Upper lobe of left lung (tissue), 6 donors: ENCODE results near the gene SEPTIN5. TPM values are rescaled to one million over a fixed set of nuclear protein-coding genes. Genes with fewer than 3 reads are reported as not detected.
A peak's percentile ranks its signal among the peaks of the same experiment; 100 is the strongest.

ENCODE experiments used
- ATAC-seq, 2 donors: fragments of 200-7000 bp; cut with Tn5 transposase; one replicate each; pipeline ENCODE4 v1.9.1; 2022; ENCODE audit warnings: mild to moderate bottlenecking in 2 of 2, moderate library complexity in 2 of 2; ENCODE audit not compliant: low FRiP score in 2 of 2
- DNase-seq, 2 donors: peaks; one replicate each; pipeline ENCODE4 v3.0.0-alpha.2; 2019 to 2020
- H3K27ac ChIP-seq, 4 donors: fragments of 200-600 bp; sonication (generic); one replicate each; pipeline ENCODE4 v1.5.1; 2016 to 2019
- H3K27me3 ChIP-seq, 4 donors: fragments of 200-600 bp; sonication (generic); one replicate each; pipeline ENCODE4 v1.5.1; 2017 to 2019
- H3K36me3 ChIP-seq, 4 donors: fragments of 200-600 bp; sonication (generic); one replicate each; pipeline ENCODE4 v1.5.1; 2016 to 2019
- H3K4me1 ChIP-seq, 4 donors: fragments of 200-600 bp; sonication (generic); one replicate each; pipeline ENCODE4 v1.5.1; 2018 to 2019
- H3K4me3 ChIP-seq, 4 donors: fragments of 200-600 bp; sonication (generic); one replicate each; pipeline ENCODE4 v1.5.1; 2017 to 2019; ENCODE audit warnings: mild to moderate bottlenecking in 2 of 4, moderate library complexity in 1 of 4
- H3K9me3 ChIP-seq, 4 donors: fragments of 200-600 bp; sonication (generic); one replicate each; pipeline ENCODE4 v1.5.1; 2018 to 2019
- EP300 ChIP-seq, 4 donors: sonication (generic); formaldehyde crosslinking; IDR thresholded peaks; one replicate each; pipeline ENCODE4 v1.5.1; 2017; ENCODE audit warnings: antibody characterized with exemption in 4 of 4, control low read depth in 2 of 4
- POLR2A ChIP-seq, 4 donors: fragments of 450-650 bp; IDR thresholded peaks; one replicate each; pipeline ENCODE4 v1.5.1; 2016 to 2017; ENCODE audit warnings: antibody characterized with exemption in 4 of 4, mild to moderate bottlenecking in 2 of 4
- POLR2AphosphoS5 ChIP-seq, 2 donors: sonication (generic); formaldehyde crosslinking; IDR thresholded peaks; one replicate each; pipeline ENCODE4 v1.5.1; 2017; ENCODE audit warnings: antibody characterized with exemption in 2 of 2
- WGBS, 2 donors: methylation state at CpG; one replicate each; pipeline ENCODE4 v1.1.5; 2017 to 2018; 5-methylcytosine and 5-hydroxymethylcytosine counted together
- total RNA-seq, 6 donors: library from RNA; depleted of rRNA in 4 of 6; stranded (reverse); fragments of >200 nt in 4 of 6; gene quantifications; one replicate each; pipeline versions ENCODE4 v1.1.0 to v1.2.1, GENCODE V29; 2016 to 2021
- TF ChIP-seq, protein P1 (sequence below), 6 experiments: fragments of 450-650 bp in 4 of 6; fragments of 200-600 bp in 2 of 6; sonication (generic) in 2 of 6; IDR thresholded peaks; one replicate each; pipeline ENCODE4 v1.5.1; 2016 to 2019; ENCODE audit warnings: antibody characterized with exemption in 6 of 6
- donor health status: DM: no; HTN: no; CAD: no; lungs with moderate emphysema.
- donor health status: DM: no; HTN: yes; CAD: no; lungs with severe emphysema.

SEPTIN5 gene
- total RNA-seq, 6 donors from 2014 or later = 6.0 to 30.0 (median 17.1) TPM

DNA sequence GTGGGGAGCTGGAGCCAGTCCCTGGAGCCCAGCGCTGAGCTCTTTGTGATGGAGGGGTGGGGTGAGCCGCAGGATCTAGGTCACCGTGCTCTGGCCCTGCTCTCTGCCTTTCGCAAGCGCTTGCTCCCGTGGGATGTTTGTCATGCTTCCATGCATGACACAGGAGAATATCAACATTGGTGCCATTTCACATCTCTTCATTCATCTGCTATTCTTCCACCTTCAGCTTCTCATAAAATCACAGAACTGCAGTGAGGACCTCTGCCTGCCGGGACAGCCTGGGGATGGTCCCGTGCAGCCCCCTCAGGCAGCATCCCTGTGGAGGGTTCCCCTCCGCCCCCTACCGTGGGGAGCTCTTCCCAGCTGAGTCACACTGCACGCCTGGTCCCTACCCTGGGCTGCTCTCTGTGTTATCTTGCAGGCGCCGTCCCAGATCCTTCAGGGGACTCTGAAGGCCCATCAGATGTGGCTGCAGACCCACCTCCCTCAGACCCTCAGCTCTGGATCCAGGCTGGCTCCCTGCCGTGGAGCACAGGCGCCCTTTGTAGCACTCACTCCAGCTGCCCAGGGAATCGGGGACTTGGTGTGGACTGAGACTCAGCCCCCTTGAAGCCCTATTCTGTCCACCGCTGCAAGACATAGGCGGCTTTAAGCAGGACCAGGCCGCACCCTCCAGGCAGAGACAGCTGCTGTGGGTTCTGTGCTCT is 5.1 kb upstream of the SEPTIN5 start:
- Histone ChIP-seq H3K36me3 (no peaks in the 10 kb centered on the region), H3K9me3 (no peaks in the 10 kb centered on the region), H3K4me3 (no peak overlapping the region), H3K27me3 (peaks cover 0 to 5% (median 0%) of the 10 kb centered on the region in 4 donors), H3K4me1 (peaks cover 0 to 9% (median 7%) of the 10 kb centered on the region in 4 donors), H3K27ac (no peak overlapping the region)
- peak in 1 of 2 donors; percentile 29 for DNase-seq
- WGBS, 2 donors = 76 to 77% methylated on average over 9 to 19 of the region's 19 CpGs
- TF ChIP-seq POLR2A (IDR thresholded peaks at IDR 0.05) (no peak), EP300 (IDR thresholded peaks at IDR 0.05) (no peak), POLR2AphosphoS5 (IDR thresholded peaks at IDR 0.05) (no peak)
- TF ChIP-seq, protein P1, sequence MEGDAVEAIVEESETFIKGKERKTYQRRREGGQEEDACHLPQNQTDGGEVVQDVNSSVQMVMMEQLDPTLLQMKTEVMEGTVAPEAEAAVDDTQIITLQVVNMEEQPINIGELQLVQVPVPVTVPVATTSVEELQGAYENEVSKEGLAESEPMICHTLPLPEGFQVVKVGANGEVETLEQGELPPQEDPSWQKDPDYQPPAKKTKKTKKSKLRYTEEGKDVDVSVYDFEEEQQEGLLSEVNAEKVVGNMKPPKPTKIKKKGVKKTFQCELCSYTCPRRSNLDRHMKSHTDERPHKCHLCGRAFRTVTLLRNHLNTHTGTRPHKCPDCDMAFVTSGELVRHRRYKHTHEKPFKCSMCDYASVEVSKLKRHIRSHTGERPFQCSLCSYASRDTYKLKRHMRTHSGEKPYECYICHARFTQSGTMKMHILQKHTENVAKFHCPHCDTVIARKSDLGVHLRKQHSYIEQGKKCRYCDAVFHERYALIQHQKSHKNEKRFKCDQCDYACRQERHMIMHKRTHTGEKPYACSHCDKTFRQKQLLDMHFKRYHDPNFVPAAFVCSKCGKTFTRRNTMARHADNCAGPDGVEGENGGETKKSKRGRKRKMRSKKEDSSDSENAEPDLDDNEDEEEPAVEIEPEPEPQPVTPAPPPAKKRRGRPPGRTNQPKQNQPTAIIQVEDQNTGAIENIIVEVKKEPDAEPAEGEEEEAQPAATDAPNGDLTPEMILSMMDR (IDR thresholded peaks at IDR 0.05) = no peak
- ATAC-seq = peak in 1 of 2 donors; percentile 16

GRCh38 chr22:19710020-19710768 is 4.1 kb upstream of the SEPTIN5 start:
- Histone ChIP-seq H3K36me3 (no peaks in the 10 kb centered on the region), H3K9me3 (no peaks in the 10 kb centered on the region), H3K27ac (no peak overlapping the region), H3K27me3 (peaks cover 0 to 10% (median 0%) of the 10 kb centered on the region in 4 donors), H3K4me3 (no peak overlapping the region), H3K4me1 (peaks cover 7 to 16% (median 15%) of the 10 kb centered on the region in 4 donors)
- TF ChIP-seq POLR2A (IDR thresholded peaks at IDR 0.05) (no peak), EP300 (IDR thresholded peaks at IDR 0.05) (no peak), POLR2AphosphoS5 (IDR thresholded peaks at IDR 0.05) (no peak)
- TF ChIP-seq, protein P1 (IDR thresholded peaks at IDR 0.05) = no peak
- DNase-seq (peak in 1 of 2 donors; percentile 62), ATAC-seq (no peak)
- WGBS, 2 donors = 81 to 95% methylated on average over 8 to 19 of the region's 19 CpGs

- no peak for TF ChIP-seq EP300 (IDR thresholded peaks at IDR 0.05)
- TF ChIP-seq POLR2AphosphoS5 (IDR thresholded peaks at IDR 0.05) = no peak
- TF ChIP-seq, protein P1 (IDR thresholded peaks at IDR 0.05) = no peak
- no peak for TF ChIP-seq POLR2A (IDR thresholded peaks at IDR 0.05)
- DNase-seq = no peak
- 83 to 86% methylated on average over 6 of the region's 6 CpGs for WGBS, 2 donors
- no peak for ATAC-seq
- Histone ChIP-seq H3K4me1 (peaks cover 7 to 18% (median 15%) of the 10 kb centered on the region in 4 donors), H3K4me3 (no peak overlapping the region), H3K27me3 (peaks cover 0 to 13% (median 0%) of the 10 kb centered on the region in 4 donors), H3K27ac (no peak overlapping the region), H3K36me3 (no peaks in the 10 kb centered on the region), H3K9me3 (no peaks in the 10 kb centered on the region)
Measured at GRCh38 chr22:19710769-19711106, 3.6 kb upstream of the SEPTIN5 start.

DNA sequence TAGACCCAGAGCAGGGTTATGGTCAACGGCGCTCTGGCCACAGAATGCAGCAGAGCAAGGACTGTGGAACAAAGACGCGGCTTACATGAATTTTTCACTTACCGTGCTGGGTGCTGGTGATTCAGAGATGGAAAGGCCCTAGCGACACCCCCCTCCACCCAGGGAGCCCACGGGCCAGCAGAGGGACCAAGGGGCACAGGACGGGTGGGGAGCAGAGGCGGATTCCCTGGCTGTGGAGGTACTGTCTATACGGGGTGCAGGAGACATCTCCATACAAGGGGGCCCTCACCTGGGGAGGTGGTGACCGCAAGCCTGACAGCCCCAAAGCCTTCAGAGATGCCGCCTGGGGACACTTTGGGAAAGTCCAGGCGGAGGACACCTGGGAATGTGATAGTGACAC is 1.1 kb upstream of the SEPTIN5 start:
- Histone ChIP-seq H3K9me3 (no peaks in the 10 kb centered on the region), H3K4me1 (peaks cover 15 to 29% (median 20%) of the 10 kb centered on the region in 4 donors), H3K36me3 (no peaks in the 10 kb centered on the region), H3K27me3 (peaks cover 0 to 13% (median under 1%) of the 10 kb centered on the region in 4 donors), H3K27ac (no peak overlapping the region), H3K4me3 (no peak overlapping the region)
- no peak for ATAC-seq
- WGBS, 2 donors = 90 to 95% methylated on average over 13 of the region's 13 CpGs
- peak in 1 of 2 donors; percentile 26 for DNase-seq
- TF ChIP-seq POLR2A (IDR thresholded peaks at IDR 0.05) (no peak), POLR2AphosphoS5 (IDR thresholded peaks at IDR 0.05) (no peak), EP300 (IDR thresholded peaks at IDR 0.05) (no peak)
- TF ChIP-seq, protein P1 (IDR thresholded peaks at IDR 0.05) = no peak
